ENCODE results near the gene C6orf120.

DNA sequence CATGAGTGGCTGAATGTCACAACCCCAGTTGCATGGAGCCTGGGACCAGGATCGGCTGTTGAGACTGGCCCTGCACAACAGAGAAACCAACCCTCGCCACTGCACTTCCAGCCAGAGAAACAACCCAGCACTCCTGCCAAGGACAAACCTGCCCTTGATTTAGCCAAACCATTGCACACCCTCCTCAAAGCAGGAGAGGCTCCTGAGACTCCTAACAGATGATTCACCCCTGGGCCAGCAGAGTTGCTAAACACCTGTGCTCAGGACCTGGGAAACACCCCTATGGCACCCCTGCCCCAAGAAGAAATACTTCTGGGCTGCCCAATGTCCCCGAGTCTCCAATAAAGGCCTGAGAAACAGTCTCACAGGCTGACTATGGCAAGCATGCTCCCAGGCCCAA is 17.9 kb upstream of the C6orf120 start:
- TF ChIP-seq, protein P1, sequence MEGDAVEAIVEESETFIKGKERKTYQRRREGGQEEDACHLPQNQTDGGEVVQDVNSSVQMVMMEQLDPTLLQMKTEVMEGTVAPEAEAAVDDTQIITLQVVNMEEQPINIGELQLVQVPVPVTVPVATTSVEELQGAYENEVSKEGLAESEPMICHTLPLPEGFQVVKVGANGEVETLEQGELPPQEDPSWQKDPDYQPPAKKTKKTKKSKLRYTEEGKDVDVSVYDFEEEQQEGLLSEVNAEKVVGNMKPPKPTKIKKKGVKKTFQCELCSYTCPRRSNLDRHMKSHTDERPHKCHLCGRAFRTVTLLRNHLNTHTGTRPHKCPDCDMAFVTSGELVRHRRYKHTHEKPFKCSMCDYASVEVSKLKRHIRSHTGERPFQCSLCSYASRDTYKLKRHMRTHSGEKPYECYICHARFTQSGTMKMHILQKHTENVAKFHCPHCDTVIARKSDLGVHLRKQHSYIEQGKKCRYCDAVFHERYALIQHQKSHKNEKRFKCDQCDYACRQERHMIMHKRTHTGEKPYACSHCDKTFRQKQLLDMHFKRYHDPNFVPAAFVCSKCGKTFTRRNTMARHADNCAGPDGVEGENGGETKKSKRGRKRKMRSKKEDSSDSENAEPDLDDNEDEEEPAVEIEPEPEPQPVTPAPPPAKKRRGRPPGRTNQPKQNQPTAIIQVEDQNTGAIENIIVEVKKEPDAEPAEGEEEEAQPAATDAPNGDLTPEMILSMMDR (IDR thresholded peaks at IDR 0.05), result no peak
- TF ChIP-seq EZH2 (IDR thresholded peaks at IDR 0.05; ENCODE audit: borderline replicate concordance, insufficient read depth, low read depth, low read length, poor library complexity, severe bottlenecking), result no peak

Data from B cell (primary cell).